CD4-positive, alpha-beta T cell treated with Interferon alpha-2 for 1 hour (primary cell): Measurements from ENCODE around the gene ADAMTS17.
A peak's percentile ranks its signal among the peaks of the same experiment; 100 is the strongest.

Experiments
- DNase-seq, 2 donors: peaks; one replicate each; pipeline ENCODE4 v3.0.0-alpha.2; 2020 to 2022

The ADAMTS17 gene

DNA sequence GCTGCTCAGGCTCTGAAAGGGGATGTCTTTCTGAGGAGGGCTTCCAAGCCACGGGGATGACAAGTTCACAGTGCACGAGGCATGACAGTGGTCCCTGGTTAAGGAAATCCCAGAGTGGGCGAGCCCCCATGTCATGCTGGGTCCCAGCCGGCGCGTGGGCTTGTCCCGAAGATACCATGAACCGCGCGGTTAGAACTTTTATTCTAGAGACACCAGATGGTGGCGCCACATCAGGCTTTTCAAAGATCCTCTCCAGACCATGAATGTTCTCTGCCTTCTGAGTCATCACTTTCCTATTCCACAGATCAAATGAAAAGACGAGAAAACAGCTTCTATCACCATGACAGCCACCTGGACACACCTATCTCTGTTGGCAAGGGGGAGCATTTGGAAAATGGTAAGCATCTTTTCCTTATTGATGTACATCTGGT is 380.7 kb downstream of the ADAMTS17 start:
- peak in 1 of 2 donors; percentile 4 for DNase-seq

DNA sequence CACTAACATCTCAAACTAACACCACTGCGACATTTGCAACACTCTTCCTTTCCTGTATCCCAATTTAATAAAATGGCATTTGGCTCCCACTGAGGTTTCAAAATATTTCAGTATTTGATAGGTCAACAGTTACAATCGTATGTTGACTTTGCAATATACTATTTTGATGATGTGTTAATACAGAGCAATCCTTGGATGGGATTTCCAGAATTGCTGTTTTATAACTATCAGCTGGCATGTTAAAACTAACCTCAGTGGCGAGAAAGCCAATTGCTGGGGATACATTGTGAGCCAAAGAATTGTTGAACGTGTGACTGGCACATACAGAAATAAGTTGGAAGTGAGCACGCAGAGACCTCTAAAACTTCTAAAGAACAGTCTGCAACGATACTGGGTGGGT is 382.4 kb downstream of the ADAMTS17 start:
- no peak for DNase-seq

- no peak for DNase-seq
These were observed 383.2 kb downstream of the ADAMTS17 start for GRCh38 chr15:99958426-99959097.

- no peak for DNase-seq
These were observed 384.1 kb downstream of the ADAMTS17 start for GRCh38 chr15:99957642-99958013.

- no peak for DNase-seq
These were observed 384.7 kb downstream of the ADAMTS17 start for GRCh38 chr15:99956820-99957641.

DNA sequence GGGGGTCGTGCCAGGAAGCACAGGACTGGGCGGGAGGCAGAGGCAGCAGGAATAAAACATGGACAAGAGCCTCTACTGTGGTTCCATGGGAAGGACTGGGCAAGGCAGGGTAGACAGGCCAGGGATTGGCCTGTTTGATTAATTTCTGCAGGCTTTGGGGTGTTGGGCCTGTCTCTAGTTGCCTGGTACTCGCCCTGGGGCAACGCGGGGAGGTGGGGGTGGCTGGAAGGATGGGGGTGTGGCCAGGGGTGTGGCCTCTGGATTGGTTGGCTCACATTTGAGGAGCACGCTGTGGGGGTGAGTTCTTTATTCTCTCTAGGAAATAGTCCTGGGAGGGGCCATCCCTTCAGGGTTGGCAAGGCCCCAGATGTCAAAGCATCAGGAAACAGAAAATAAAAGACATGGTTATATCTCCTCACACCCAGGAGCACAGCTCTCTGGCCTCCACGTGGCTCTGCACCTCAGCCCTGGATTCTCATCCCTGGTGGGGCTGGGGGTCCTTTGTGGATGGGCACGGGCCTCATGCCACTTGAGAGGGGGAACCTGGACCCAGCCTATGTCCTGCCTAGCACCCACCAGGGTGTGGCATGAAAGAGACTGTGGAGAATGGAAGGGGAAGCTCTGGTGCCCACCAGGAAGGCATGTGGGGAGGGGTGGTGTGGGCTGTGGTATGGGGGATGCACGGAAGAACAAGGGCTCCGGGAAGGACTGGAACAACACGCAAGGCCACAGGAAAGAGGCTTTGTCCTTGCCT is 385.6 kb downstream of the ADAMTS17 start:
- DNase-seq: no peak

GRCh38 chr15:99955532-99955931 is 386.2 kb downstream of the ADAMTS17 start:
- no peak for DNase-seq

DNA sequence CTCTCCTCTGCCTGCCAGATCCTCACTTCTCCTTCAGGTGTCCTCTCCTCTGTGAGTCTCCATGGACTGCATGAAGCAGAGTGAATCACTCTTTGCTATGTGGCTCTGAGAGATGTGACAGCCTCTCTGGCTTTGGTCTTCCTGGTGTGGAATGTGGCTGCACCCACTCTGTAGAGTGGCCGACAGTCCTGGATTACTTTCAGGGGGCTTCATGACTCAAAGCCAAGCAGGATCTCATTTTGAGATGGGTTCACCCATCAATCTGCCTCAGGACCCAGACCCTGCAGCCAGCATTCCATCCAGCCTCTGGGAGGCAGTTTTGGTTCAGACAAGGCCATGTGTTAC is 386.6 kb downstream of the ADAMTS17 start:
- no peak for DNase-seq

DNA sequence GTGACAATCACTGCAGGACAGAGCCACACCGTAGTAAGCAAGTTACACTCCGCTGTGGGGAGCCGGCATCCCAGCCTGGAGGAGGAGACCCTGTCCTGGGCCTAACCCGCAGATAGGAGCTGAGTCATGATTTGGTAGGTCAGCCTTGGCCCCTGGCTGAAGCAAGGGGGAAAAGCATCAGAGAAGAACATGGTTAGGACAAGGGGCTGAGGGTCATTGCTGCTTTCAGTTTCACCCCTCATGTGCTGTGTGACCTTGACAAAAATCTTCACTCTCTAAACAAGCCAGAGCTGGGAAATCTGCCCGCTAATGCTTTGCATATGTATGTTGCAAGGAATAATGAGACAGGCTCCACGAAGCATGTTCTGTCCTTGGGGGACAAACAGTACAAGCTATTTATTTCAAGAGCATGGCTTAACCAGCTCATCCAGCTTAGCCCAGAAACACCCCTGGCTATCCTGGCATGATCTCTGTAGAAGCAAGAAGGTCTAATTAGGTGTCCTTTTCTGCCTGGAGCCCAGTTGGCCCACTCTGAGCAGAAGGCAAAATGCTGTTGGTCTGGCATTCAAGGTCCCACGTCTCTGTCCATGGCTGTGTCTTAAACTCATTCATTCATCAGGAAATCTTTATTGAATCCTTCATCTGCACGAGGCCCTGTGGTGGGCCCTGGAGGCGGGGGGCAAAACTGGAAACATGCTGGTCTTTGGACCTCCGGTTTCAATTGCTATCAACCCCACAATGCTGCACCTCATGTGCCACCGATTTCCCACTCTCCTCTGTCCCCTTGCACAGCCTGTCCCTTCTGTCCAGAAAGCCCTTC is 387.2 kb downstream of the ADAMTS17 start:
- DNase-seq: no peak

DNA sequence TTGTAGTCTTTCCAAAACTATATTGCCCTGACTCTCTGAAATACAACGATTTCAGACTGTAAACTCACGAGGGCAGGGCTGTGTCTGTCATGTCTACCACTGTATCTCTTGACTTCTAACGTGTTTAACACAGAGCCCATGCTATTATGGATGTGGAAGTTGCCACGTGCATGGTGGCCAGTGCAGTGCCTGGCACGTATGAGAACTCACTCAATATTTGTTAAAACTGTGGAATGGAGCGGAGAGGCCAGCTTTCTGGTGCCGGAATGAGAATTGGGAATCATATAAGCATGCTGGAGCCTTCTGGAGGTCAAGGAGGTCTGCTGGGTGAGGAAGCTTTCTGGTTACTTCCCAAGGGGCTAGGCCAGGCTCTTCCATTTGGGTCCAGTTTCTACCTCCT is 387.9 kb downstream of the ADAMTS17 start:
- no peak for DNase-seq

- DNase-seq: no peak
These were observed 390.3 kb downstream of the ADAMTS17 start for GRCh38 chr15:99951511-99951910.

GRCh38 chr15:99944131-99944530 is 397.6 kb downstream of the ADAMTS17 start:
- DNase-seq: no peak

GRCh38 chr15:99943466-99943865 is 398.3 kb downstream of the ADAMTS17 start:
- DNase-seq: no peak

- DNase-seq: no peak
These were observed 408.9 kb downstream of the ADAMTS17 start for GRCh38 chr15:99932676-99933402.

GRCh38 chr15:99931703-99932603 is 409.8 kb downstream of the ADAMTS17 start:
- no peak for DNase-seq

- no peak for DNase-seq
These were observed 411.1 kb downstream of the ADAMTS17 start for GRCh38 chr15:99930696-99931095.

DNA sequence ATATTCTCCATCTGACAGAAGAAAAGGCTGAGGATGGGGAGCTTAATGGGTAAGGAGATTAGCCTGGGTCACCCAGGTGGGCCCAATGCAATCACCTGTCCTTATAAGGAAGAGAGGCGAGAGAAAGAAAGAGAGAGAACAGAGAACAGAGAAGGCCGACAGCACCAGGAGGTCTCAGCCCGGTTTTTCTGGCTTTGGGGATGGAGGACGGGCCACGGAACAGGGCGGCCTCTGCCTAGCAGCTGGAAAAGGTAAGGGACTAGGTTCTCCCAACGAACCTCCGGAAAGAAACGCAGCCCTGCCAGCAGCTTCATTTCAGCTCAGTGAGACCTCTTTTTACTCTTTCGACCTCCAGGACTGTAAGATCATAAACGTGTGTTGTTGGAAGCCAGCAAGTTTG is 412.5 kb downstream of the ADAMTS17 start:
- DNase-seq: no peak

DNA sequence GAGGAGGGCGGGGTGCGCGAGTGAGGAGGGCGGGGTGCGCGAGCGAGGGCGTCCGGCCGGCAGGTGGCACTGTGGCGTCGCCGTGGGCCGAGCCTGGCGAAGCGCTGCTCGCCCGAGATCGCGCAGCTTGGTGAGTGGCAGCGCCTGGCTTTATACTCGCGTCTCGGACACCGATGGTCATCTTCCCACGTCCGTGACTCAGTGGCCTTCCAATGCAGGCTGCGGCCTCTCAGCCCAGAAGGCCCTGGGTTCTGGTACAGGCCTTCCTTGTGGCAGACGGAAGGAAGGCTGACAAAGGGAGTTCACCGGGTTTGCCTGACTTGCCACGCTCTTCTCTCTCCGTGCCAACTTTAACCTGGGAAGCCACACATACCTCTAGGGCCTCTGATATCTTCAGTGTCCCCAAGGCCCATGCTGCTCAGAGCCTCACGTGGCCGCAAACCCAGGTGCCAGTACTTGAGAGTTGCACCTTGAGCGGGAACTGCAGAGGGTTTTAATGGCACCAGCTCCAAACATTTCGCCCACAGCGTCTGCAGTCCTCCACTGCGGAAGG is 413.3 kb downstream of the ADAMTS17 start:
- peak; percentile 84 to 91 for DNase-seq

DNA sequence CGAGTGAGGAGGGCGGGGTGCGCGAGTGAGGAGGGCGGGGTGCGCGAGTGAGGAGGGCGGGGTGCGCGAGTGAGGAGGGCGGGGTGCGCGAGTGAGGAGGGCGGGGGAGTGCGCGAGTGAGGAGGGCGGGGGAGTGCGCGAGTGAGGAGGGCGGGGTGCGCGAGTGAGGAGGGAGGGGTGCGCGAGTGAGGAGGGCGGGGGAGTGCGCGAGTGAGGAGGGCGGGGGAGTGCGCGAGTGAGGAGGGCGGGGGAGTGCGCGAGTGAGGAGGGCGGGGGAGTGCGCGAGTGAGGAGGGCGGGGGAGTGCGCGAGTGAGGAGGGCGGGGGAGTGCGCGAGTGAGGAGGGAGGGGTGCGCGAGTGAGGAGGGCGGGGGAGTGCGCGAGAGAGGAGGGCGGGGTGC is 415.2 kb downstream of the ADAMTS17 start:
- DNase-seq: peak; percentile 60 to 70

DNA sequence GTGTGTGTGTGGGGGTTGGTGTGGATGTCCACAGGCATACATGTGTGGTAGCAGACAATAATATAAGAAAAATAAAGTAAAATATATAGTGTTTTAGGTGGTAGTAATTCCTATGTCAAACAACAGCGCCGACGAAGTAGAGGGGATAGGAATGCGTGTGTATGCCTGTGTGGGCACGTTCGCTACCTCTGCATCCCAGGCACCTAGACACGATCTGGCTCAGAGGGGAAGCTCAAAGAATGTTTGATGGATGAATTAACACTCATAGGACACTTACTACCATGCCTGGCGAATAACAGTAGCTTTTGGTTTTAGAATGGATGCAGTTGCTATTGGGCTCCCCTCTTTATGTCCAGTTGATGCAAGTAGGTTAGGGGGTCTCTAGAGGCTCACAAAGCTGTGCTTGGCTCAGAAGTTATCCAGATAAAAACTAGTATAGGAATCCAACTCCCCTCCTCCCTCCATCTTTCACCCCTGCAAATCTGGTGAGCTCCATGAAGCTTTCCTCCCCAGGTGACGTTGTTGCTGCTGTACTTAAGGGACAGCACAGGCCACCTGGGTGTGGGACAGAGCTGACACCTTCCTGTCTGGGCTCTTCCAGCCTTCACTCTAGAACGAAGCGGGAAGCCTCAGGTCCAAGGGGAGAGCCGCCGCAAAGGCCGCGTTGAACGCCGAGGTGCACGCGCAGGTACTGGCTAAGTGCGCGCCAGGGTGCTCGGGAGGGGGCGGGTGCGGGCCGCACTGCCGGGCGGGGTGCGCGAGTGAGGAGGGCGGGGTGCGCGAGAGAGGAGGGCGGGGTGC is 415.9 kb downstream of the ADAMTS17 start:
- DNase-seq: peak; percentile 82 to 86
